ENCODE results near the gene UBAC1. TPM values are rescaled to one million over a fixed set of nuclear protein-coding genes. Genes with fewer than 3 reads are reported as not detected.
"Not testable (repeated sequence)": the region's sequence is repeated elsewhere in the genome, so short reads cannot be mapped to it uniquely, and the experiment has no call there.

The UBAC1 gene
- total RNA-seq, 1 experiment from 2014 or later: 55.4 TPM

DNA sequence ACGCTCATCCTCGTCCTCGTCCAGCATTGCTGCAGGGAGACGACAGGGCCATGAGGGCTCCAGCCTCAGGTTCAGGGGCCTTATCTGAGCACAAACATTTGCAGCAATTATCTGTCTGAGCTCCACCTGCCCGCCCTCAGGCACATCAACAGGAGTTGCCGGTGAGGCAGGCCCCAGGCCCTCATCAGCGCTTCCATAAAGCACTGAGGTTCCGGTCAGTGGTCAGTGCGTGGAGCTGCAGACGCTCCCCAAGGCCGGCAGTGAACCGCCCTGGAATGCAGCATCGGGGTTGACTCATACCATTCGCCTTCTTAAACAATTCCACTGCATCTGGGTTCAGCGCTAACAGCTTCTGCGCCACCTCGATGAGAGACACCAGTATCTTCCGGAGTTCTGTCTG is 15.2 kb downstream of the UBAC1 start:
- H3K9me3 ChIP-seq: no peaks in the 10 kb centered on the region

DNA sequence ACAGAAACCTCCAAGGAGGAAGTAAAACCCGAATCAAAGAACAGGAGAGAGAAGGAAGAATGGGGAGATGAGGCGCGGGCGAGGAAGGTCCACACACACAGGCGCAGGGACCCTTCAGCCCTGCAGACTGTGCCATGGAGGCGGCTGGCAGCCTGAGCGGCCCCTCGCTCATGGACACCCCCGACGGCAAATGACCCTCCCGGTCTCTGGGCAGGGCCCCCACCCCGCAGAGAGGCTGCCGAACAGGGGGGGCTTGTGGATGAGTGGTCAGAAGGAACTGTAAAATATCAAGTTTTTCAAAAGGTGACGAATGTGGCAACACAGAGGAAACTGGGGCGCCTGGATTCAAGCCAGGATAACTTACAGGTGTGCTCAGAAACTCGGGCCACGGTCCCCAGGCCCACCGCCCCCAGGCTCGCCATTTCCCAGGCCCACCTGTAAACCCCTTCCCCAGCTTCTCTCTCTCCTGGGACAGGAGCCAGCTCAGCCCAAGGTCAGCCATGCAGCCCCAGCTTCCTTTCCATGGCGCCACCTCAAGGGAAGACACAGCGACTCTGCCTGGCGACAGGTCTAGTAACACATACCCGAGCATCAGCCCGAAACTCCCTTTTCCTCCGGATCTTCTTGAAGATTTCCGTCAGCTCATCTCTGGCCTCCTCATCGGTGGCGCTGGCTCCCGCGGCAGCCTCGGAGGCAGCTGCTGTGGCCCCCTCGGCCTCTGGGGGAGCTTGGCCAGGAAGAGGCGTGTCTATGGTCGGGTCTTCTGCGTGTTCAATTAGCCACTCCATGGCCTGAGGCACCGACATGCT is 16.5 kb downstream of the UBAC1 start:
- Histone ChIP-seq H3K9me3 (no peaks in the 10 kb centered on the region), H3K27me3 (replicated peaks; ENCODE audit: control insufficient read depth, insufficient read depth, low read length) (no peaks in the 10 kb centered on the region), H3K4me3 (ENCODE audit: low read depth, low read length) (no peak overlapping the region), H3K36me3 (ENCODE audit: control insufficient read depth, insufficient read depth, low read length) (peaks cover 2% of the 10 kb centered on the region), H3K4me1 (peaks cover 11% of the 10 kb centered on the region)
- CTCF ChIA-PET: no interaction called here
- TF ChIP-seq CTCF (IDR thresholded peaks at IDR 0.05; ENCODE audit: insufficient read depth in 1 of 2, low read depth in 1 of 2, low read length in 1 of 2, severe bottlenecking in 1 of 2, unreplicated experiment in 1 of 2): no peak
- Mint-ChIP-seq H3K4me1 (ENCODE audit: low read depth, unreplicated experiment) (peaks cover 16% of the 10 kb centered on the region), H3K27ac (ENCODE audit: unreplicated experiment) (no peak overlapping the region), H3K27me3 (ENCODE audit: insufficient read depth, unreplicated experiment) (no peaks in the 10 kb centered on the region), H3K4me3 (ENCODE audit: unreplicated experiment) (no peak overlapping the region), H3K9me3 (ENCODE audit: unreplicated experiment) (no peaks in the 10 kb centered on the region), H3K36me3 (ENCODE audit: insufficient read depth, unreplicated experiment) (peaks cover 72% of the 10 kb centered on the region)
- DNase-seq: no peak
- BruUV-seq (replicated peaks): no TSS peak
- POLR2A ChIA-PET: interaction anchor here (0.6 kb wide), 1 partner anchor 15 kb away, joined by 5 read pairs; no protein-coding TSS in a partner anchor
- intact Hi-C loops (cut with micrococcal nuclease; ENCODE audit: unreplicated experiment): loop anchor here (10.0 kb wide), 1 partner anchor 80 kb away; no protein-coding TSS in a partner anchor

More for the DNA sequence above, 15.2 kb downstream of the UBAC1 start:
- Mint-ChIP-seq H3K27me3 (ENCODE audit: insufficient read depth, unreplicated experiment) (no peaks in the 10 kb centered on the region), H3K27ac (ENCODE audit: unreplicated experiment) (peak overlapping the region; percentile 52), H3K36me3 (ENCODE audit: insufficient read depth, unreplicated experiment) (peaks cover 71% of the 10 kb centered on the region), H3K4me1 (ENCODE audit: low read depth, unreplicated experiment) (peaks cover 23% of the 10 kb centered on the region), H3K4me3 (ENCODE audit: unreplicated experiment) (no peak overlapping the region), H3K9me3 (ENCODE audit: unreplicated experiment) (no peaks in the 10 kb centered on the region)
- no peaks in the 10 kb centered on the region for H3K27me3 ChIP-seq (replicated peaks; ENCODE audit: control insufficient read depth, insufficient read depth, low read length)
- no peak overlapping the region for H3K4me3 ChIP-seq (ENCODE audit: low read depth, low read length)
- peaks cover 2% of the 10 kb centered on the region for H3K36me3 ChIP-seq (ENCODE audit: control insufficient read depth, insufficient read depth, low read length)
- DNase-seq: peak; percentile 62 to 84
- ChIA-PET CTCF (no interaction called here), POLR2A (no interaction called here)
- BruUV-seq (replicated peaks): no TSS peak
- intact Hi-C loops (cut with micrococcal nuclease; ENCODE audit: unreplicated experiment): loop anchor here (10.0 kb wide), 1 partner anchor 81 kb away; no protein-coding TSS in a partner anchor
- peaks cover 18% of the 10 kb centered on the region for H3K4me1 ChIP-seq
- no peak for TF ChIP-seq CTCF (IDR thresholded peaks at IDR 0.05; ENCODE audit: insufficient read depth in 1 of 2, low read depth in 1 of 2, low read length in 1 of 2, severe bottlenecking in 1 of 2, unreplicated experiment in 1 of 2)

GRCh38 chr9:135943604-135944003 is 17.6 kb downstream of the UBAC1 start:
- H3K4me1 Mint-ChIP-seq (ENCODE audit: low read depth, unreplicated experiment); H3K4me3 ChIP-seq (ENCODE audit: low read depth, low read length); POLR2A ChIA-PET; H3K27ac Mint-ChIP-seq (ENCODE audit: unreplicated experiment); H3K36me3 ChIP-seq (ENCODE audit: control insufficient read depth, insufficient read depth, low read length); H3K27me3 ChIP-seq (replicated peaks; ENCODE audit: control insufficient read depth, insufficient read depth, low read length); CTCF ChIA-PET; BruUV-seq (replicated peaks); H3K9me3 ChIP-seq; H3K27me3 Mint-ChIP-seq (ENCODE audit: insufficient read depth, unreplicated experiment); DNase-seq; H3K4me3 Mint-ChIP-seq (ENCODE audit: unreplicated experiment); H3K4me1 ChIP-seq; H3K9me3 Mint-ChIP-seq (ENCODE audit: unreplicated experiment): not testable (repeated sequence)
- intact Hi-C loops (cut with micrococcal nuclease; ENCODE audit: unreplicated experiment): loop anchor here (10.0 kb wide), 1 partner anchor 79 kb away; no protein-coding TSS in a partner anchor
- peaks cover 79% of the 10 kb centered on the region for H3K36me3 Mint-ChIP-seq (ENCODE audit: insufficient read depth, unreplicated experiment)

Measured in Caco-2 (cell line).